HepG2 (cell line): ENCODE data around the gene CDK5RAP2. TPM values are rescaled to one million over a fixed set of nuclear protein-coding genes. Genes with fewer than 3 reads are reported as not detected.

Experiments
- ATAC-seq: fragments of 200-7000 bp; cut with Tn5 transposase; 3 replicates; pipeline ENCODE4 v1.9.1; 2020; ENCODE audit warnings: mild to moderate bottlenecking, moderate library complexity
- BruUV-seq: library from RNA; stranded (reverse); fragments of 400-500 nt; replicated peaks from 2 replicates; lab custom pipeline; 2021; lab: Mats Ljungman, UMichigan
- CTCF ChIA-PET: fragments of 300-600 bp; formaldehyde crosslinking; extraction: SDS; loops from one replicate; lab custom pipeline; 2021; ENCODE audit warnings: low total read pairs, inconsistent platforms, low intra/inter-chr PET ratio; lab: Yijun Ruan, JAX
- POLR2A ChIA-PET: fragments of 350-600 bp; sonication (Branson Sonifier 250); formaldehyde crosslinking; loops from one replicate; lab custom pipeline; 2020; ENCODE audit warnings: antibody characterized with exemption, inconsistent platforms; lab: Yijun Ruan, JAX
- DNase-seq: peaks from one replicate; pipeline ENCODE4 v3.0.0-alpha.2; 2015; ENCODE audit warnings: low spot score
- FAIRE-seq: peaks from 3 replicates; lab custom pipeline; 2011; peaks lifted over from hg19 to GRCh38; lab: Jason Lieb, UNC
- H2AFZ ChIP-seq: one replicate; pipeline ENCODE4 v1.6.1; 2011; ENCODE audit warnings: low read length, inconsistent platforms
- H3K27ac ChIP-seq: fragments of 300-600 bp; 3 replicates; pipeline ENCODE4 v1.8.0; 2011; ENCODE audit warnings: mixed run types, mild to moderate bottlenecking, mixed read lengths, low read length, inconsistent platforms; ENCODE audit not compliant: insufficient read depth; ENCODE audit errors: extremely low read length
- H3K27me3 ChIP-seq, 2 experiments: fragments of 200-600 bp in 1 of 2; 2 replicates in 1 of 2; 3 replicates in 1 of 2; pipeline versions ENCODE4 v1.6.0 to v1.8.0; 2011; ENCODE audit warnings: low read length in 2 of 2, mild to moderate bottlenecking in 2 of 2, moderate library complexity in 2 of 2, inconsistent platforms in 1 of 2; ENCODE audit not compliant: insufficient read depth in 2 of 2, control insufficient read depth in 1 of 2
- H3K36me3 ChIP-seq, 2 experiments: fragments of 200-600 bp in 1 of 2; replicated peaks in 1 of 2; 2 replicates in 1 of 2; 3 replicates in 1 of 2; pipeline versions ENCODE4 v1.5.1 to v1.8.0; 2011; ENCODE audit warnings: low read length in 2 of 2, inconsistent platforms in 1 of 2; ENCODE audit not compliant: insufficient read depth in 2 of 2, control insufficient read depth in 1 of 2
- H3K4me1 ChIP-seq: 2 replicates; pipeline ENCODE4 v1.5.1; 2012; ENCODE audit warnings: low read length, inconsistent platforms; ENCODE audit not compliant: insufficient read depth
- H3K4me2 ChIP-seq: 2 replicates; pipeline ENCODE4 v1.6.0; 2011; ENCODE audit warnings: low read depth, low read length, inconsistent platforms
- H3K4me3 ChIP-seq, 3 experiments: fragments of 200-600 bp in 1 of 3; sonication (generic), shearing (Covaris generic) in 1 of 3; replicated peaks in 1 of 3; 2 replicates each; pipeline ENCODE4 v1.5.1; 2011 to 2016; ENCODE audit warnings: low read length in 3 of 3, inconsistent platforms in 2 of 3, low read depth in 2 of 3, mild to moderate bottlenecking in 2 of 3, control low read depth in 1 of 3, mixed read lengths in 1 of 3; ENCODE audit not compliant: insufficient read depth in 1 of 3
- H3K79me2 ChIP-seq: one replicate; pipeline ENCODE4 v1.6.1; 2011; ENCODE audit warnings: low read length, inconsistent platforms; ENCODE audit not compliant: insufficient read depth
- H3K9ac ChIP-seq: 2 replicates; pipeline ENCODE4 v1.6.0; 2011; ENCODE audit warnings: mild to moderate bottlenecking, low read depth, low read length, inconsistent platforms; ENCODE audit not compliant: insufficient read depth
- H3K9me3 ChIP-seq: 2 replicates; pipeline ENCODE4 v1.5.1; 2012; ENCODE audit warnings: mild to moderate bottlenecking, low read length
- H4K20me1 ChIP-seq: 2 replicates; pipeline ENCODE4 v1.6.0; 2011; ENCODE audit warnings: inconsistent platforms, mild to moderate bottlenecking, low read length, moderate library complexity; ENCODE audit not compliant: insufficient read depth
- DDIT3 ChIP-seq: sonication (generic); formaldehyde crosslinking; IDR thresholded peaks from 2 replicates; pipeline ENCODE4 v1.4.0; 2020; ENCODE audit warnings: mild to moderate bottlenecking, missing genetic modification reagents
- NCOA1 ChIP-seq: sonication (generic); formaldehyde crosslinking; IDR thresholded peaks from 2 replicates; pipeline ENCODE4 v1.9.0; 2021; ENCODE audit warnings: missing genetic modification reagents
- PAF1 ChIP-seq: IDR thresholded peaks from 2 replicates; pipeline ENCODE4 v1.6.1; 2016; ENCODE audit warnings: missing genetic modification reagents, missing compliant biosample characterization
- PRDM10 ChIP-seq: sonication (generic); formaldehyde crosslinking; IDR thresholded peaks from 2 replicates; pipeline ENCODE4 v1.4.0; 2020; ENCODE audit warnings: low read depth, missing genetic modification reagents
- RXRB ChIP-seq: IDR thresholded peaks from 2 replicates; pipeline ENCODE4 v1.6.1; 2016; ENCODE audit warnings: borderline replicate concordance, missing genetic modification reagents, missing compliant biosample characterization
- SOX5 ChIP-seq: IDR thresholded peaks from 2 replicates; pipeline ENCODE4 v1.6.1; 2016; ENCODE audit warnings: borderline replicate concordance
- U2AF1 ChIP-seq: fragments of 200-400 bp; formaldehyde crosslinking; optimal IDR thresholded peaks from 2 replicates; pipeline ENCODE3; 2017; ENCODE audit warnings: mild to moderate bottlenecking, low read depth, low read length
- ZBTB14 ChIP-seq: sonication (generic); formaldehyde crosslinking; IDR thresholded peaks from 2 replicates; pipeline ENCODE4 v1.4.0; 2020; ENCODE audit warnings: missing genetic modification reagents
- ZFP82 ChIP-seq: sonication (generic); formaldehyde crosslinking; IDR thresholded peaks from 2 replicates; pipeline ENCODE4 v1.5.1; 2020; ENCODE audit warnings: mild to moderate bottlenecking, missing genetic modification reagents, borderline replicate concordance
- ZNF451 ChIP-seq: sonication (generic); formaldehyde crosslinking; IDR thresholded peaks from 2 replicates; pipeline ENCODE4 v1.5.0; 2020; ENCODE audit warnings: mild to moderate bottlenecking, missing genetic modification reagents
- WGBS: methylation state at CpG from one replicate; pipeline ENCODE4 v1.1.6; 2017; ENCODE audit warnings: low lambda C conversion rate; 5-methylcytosine and 5-hydroxymethylcytosine counted together
- in situ Hi-C: cut with HindIII; loops from 2 replicates; pipeline ENCODE4 v1.10.0; 2017; ENCODE audit warnings: low pct_unique_long_range_greater_than_20kb; ENCODE audit not compliant: extremely low pct_ligation_motif_present
- intact Hi-C: fragments of 100-400 bp; cut with micrococcal nuclease; formaldehyde crosslinking; loops from one replicate; pipeline ENCODE4 v1.10.0; 2022; ENCODE audit not compliant: unreplicated experiment
- polyA plus RNA-seq, 8 experiments: library from polyadenylated mRNA; depleted of rRNA in 3 of 8; stranded (reverse) in 7 of 8; unstranded in 1 of 8; fragments of >200 nt; fragmentation: Illumina TruSeq in 4 of 8; extraction: Trizol in 4 of 8; gene quantifications; 2 replicates each; pipeline versions ENCODE4 v1.2.1 to v1.2.3, GENCODE V29; 2011 to 2016; ENCODE audit warnings: low read depth in 4 of 8, missing spikeins in 1 of 8, mixed read lengths in 1 of 8; ENCODE audit not compliant: insufficient read depth in 1 of 8
- total RNA-seq, 5 experiments: library from RNA; depleted of rRNA; stranded (reverse); fragments of >200 nt; fragmentation: Illumina TruSeq; extraction: Trizol; gene quantifications; 2 replicates each; pipeline ENCODE4 v1.2.3, GENCODE V29; 2016; ENCODE audit warnings: low read depth in 1 of 5
- TF ChIP-seq, protein P1 (sequence below): sonication (generic); formaldehyde crosslinking; IDR thresholded peaks from 2 replicates; pipeline ENCODE4 v1.5.0; 2020; ENCODE audit warnings: mild to moderate bottlenecking, missing genetic modification reagents
- TF ChIP-seq, protein P2 (sequence below), 2 experiments: IDR thresholded peaks; 2 replicates each; pipeline ENCODE4 v1.6.1; 2011 to 2012; ENCODE audit warnings: low read length in 2 of 2, borderline replicate concordance in 1 of 2, low read depth in 1 of 2, mild to moderate bottlenecking in 1 of 2, moderate library complexity in 1 of 2

CDK5RAP2 gene
- total and polyA plus RNA-seq, 2 of the 13 experiments (the other 11 are each of a cell fraction or from before 2014, with no cell fraction given) = 31.8 to 42.2 TPM

DNA sequence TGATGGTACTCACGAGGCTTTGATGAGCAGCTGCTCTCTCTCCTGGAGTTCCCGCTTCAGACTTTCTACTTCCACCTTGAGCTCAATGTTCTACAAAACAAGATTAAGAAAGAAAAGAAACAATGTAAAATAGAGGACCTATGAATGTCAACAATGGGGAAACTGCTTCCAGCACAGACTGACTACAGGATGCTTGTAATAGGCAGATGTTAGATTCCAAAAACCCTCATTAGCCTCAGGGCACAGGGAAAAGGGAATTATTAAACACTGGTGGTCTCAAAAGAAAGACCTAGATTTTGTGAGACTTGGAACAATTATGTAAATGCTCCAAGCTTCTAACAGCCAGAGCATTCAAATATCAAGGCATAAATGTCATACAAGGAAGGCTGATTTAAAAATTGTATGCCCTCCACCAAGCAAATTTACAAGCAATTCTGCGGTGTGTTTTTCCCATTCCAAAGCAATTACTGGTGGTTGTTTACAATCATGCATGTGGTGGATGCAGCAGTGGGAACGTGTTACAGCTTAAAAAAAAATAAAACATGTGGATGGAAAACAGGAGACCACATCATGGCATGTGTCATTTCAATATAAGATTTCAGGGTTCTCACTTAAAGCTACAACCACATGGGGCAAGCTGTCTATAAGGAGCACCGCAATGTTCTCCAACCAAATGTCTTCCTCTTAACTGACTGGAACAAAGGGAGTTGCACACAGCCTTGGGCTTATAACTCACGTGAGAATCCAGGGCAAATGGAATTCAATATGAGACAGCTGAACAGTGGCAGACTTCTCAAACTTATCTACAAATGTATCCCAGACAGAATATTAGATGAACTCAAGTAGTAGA is 34.0 kb downstream of the CDK5RAP2 start:
- Histone ChIP-seq H4K20me1 (no peaks in the 10 kb centered on the region), H3K9ac (no peak overlapping the region), H3K27me3 (no peaks in the 10 kb centered on the region), H2AFZ (no peak overlapping the region), H3K9me3 (no peaks in the 10 kb centered on the region), H3K4me1 (no peaks in the 10 kb centered on the region), H3K4me2 (no peak overlapping the region), H3K27ac (no peak overlapping the region), H3K4me3 (no peak overlapping the region), H3K36me3 (peaks cover 23 to 88% of the 10 kb centered on the region in 2 experiments), H3K79me2 (peaks cover 6% of the 10 kb centered on the region)
- intact Hi-C loops = no loop called here
- 94% methylated on average over 6 of the region's 6 CpGs for WGBS
- CTCF ChIA-PET = no interaction called here
- no peak for DNase-seq
- no TSS peak for BruUV-seq
- POLR2A ChIA-PET = interaction anchor here (1.0 kb wide), 1 partner anchor 14 kb away, joined by 3 read pairs; no protein-coding TSS in a partner anchor
- no peak for FAIRE-seq
- in situ Hi-C loops = no loop called here
- ATAC-seq = no peak
- TF ChIP-seq U2AF1 = no peak
- TF ChIP-seq NCOA1 (CRISPR knock-in tag) = no peak
- no peak for TF ChIP-seq ZBTB14
- TF ChIP-seq, protein P1, sequence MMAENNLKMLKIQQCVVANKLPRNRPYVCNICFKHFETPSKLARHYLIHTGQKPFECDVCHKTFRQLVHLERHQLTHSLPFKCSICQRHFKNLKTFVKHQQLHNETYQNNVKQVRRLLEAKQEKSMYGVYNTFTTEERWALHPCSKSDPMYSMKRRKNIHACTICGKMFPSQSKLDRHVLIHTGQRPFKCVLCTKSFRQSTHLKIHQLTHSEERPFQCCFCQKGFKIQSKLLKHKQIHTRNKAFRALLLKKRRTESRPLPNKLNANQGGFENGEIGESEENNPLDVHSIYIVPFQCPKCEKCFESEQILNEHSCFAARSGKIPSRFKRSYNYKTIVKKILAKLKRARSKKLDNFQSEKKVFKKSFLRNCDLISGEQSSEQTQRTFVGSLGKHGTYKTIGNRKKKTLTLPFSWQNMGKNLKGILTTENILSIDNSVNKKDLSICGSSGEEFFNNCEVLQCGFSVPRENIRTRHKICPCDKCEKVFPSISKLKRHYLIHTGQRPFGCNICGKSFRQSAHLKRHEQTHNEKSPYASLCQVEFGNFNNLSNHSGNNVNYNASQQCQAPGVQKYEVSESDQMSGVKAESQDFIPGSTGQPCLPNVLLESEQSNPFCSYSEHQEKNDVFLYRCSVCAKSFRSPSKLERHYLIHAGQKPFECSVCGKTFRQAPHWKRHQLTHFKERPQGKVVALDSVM (CRISPR knock-in tag) = no peak
- TF ChIP-seq ZFP82 = no peak
- no peak for TF ChIP-seq ZNF451 (CRISPR knock-in tag)
- no peak for TF ChIP-seq RXRB
- no peak for TF ChIP-seq DDIT3 (CRISPR knock-in tag)
- TF ChIP-seq, protein P2, sequence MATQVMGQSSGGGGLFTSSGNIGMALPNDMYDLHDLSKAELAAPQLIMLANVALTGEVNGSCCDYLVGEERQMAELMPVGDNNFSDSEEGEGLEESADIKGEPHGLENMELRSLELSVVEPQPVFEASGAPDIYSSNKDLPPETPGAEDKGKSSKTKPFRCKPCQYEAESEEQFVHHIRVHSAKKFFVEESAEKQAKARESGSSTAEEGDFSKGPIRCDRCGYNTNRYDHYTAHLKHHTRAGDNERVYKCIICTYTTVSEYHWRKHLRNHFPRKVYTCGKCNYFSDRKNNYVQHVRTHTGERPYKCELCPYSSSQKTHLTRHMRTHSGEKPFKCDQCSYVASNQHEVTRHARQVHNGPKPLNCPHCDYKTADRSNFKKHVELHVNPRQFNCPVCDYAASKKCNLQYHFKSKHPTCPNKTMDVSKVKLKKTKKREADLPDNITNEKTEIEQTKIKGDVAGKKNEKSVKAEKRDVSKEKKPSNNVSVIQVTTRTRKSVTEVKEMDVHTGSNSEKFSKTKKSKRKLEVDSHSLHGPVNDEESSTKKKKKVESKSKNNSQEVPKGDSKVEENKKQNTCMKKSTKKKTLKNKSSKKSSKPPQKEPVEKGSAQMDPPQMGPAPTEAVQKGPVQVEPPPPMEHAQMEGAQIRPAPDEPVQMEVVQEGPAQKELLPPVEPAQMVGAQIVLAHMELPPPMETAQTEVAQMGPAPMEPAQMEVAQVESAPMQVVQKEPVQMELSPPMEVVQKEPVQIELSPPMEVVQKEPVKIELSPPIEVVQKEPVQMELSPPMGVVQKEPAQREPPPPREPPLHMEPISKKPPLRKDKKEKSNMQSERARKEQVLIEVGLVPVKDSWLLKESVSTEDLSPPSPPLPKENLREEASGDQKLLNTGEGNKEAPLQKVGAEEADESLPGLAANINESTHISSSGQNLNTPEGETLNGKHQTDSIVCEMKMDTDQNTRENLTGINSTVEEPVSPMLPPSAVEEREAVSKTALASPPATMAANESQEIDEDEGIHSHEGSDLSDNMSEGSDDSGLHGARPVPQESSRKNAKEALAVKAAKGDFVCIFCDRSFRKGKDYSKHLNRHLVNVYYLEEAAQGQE (IDR thresholded peaks at IDR 0.05; ENCODE audit: borderline replicate concordance in 1 of 2, low read depth in 1 of 2, low read length in 2 of 2) = no peak
- TF ChIP-seq PRDM10 (CRISPR knock-in tag) = no peak
- TF ChIP-seq SOX5 (CRISPR knock-in tag) = no peak
- no peak for TF ChIP-seq PAF1
